ENCODE results near the gene RPL22L1. TPM values are rescaled to one million over a fixed set of nuclear protein-coding genes. Genes with fewer than 3 reads are reported as not detected.

The RPL22L1 gene
- total RNA-seq, 3 donors from 2014 or later (not counting 1 experiment from before 2014, with no cell fraction given), result 41.9 to 53.8 (median 44.8) TPM

DNA sequence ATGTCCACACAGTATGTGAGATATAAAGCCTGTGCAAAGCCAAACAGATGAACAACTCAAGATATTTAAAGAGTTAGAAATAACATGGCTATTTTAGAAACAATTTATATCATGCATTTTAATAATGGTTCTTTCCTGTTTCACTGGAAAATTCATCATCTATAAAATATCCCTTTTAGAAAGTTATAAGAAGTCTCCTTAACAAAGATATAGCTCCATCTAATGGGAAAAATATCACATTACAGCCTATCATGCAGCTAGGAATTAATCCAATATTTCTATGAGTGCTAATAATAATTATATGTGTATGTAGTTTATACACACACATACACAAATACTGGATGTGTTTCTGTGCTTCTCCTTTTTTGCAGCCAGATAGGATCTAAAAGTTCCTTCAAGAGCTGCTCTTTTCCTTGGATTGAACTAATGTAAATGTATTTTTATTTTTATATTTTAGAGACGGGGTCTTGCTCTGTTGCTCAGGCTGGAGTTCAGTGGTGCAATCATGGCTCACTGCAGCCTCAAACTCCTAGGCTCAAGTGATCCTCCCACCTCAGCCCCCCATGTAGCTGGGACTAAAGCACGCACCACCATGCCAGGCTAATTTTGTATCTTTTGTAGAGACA, 21.6 kb downstream of the RPL22L1 start:
- ATAC-seq (no peak), DNase-seq (no peak)
- WGBS (ENCODE audit: insufficient coverage), result 100% methylated on average over 2 of the region's 2 CpGs
- Histone ChIP-seq H3K4me1 (ENCODE audit: control insufficient read depth, insufficient read depth, low read length) (no peaks in the 10 kb centered on the region), H3K27ac (ENCODE audit: low read length) (no peak overlapping the region), H3K27me3 (ENCODE audit: control insufficient read depth, insufficient read depth, low read length) (peaks cover 8% of the 10 kb centered on the region), H3K36me3 (ENCODE audit: control insufficient read depth, insufficient read depth, low read length) (no peaks in the 10 kb centered on the region), H3K9me3 (ENCODE audit: control insufficient read depth, insufficient read depth, low read length) (no peaks in the 10 kb centered on the region), H3K4me3 (ENCODE audit: low read length) (no peak overlapping the region)
- H3K27me3 Mint-ChIP-seq (ENCODE audit: low read depth in 2 of 2), result peaks cover 10 to 23% of the 10 kb centered on the region in 2 donors
- TF ChIP-seq, protein P1, sequence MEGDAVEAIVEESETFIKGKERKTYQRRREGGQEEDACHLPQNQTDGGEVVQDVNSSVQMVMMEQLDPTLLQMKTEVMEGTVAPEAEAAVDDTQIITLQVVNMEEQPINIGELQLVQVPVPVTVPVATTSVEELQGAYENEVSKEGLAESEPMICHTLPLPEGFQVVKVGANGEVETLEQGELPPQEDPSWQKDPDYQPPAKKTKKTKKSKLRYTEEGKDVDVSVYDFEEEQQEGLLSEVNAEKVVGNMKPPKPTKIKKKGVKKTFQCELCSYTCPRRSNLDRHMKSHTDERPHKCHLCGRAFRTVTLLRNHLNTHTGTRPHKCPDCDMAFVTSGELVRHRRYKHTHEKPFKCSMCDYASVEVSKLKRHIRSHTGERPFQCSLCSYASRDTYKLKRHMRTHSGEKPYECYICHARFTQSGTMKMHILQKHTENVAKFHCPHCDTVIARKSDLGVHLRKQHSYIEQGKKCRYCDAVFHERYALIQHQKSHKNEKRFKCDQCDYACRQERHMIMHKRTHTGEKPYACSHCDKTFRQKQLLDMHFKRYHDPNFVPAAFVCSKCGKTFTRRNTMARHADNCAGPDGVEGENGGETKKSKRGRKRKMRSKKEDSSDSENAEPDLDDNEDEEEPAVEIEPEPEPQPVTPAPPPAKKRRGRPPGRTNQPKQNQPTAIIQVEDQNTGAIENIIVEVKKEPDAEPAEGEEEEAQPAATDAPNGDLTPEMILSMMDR (IDR thresholded peaks at IDR 0.05), result peak; percentile 20
- intact Hi-C loops (cut with micrococcal nuclease), result no loop called here
- no peaks in the 10 kb centered on the region for H3K4me1 Mint-ChIP-seq
- no peaks in the 10 kb centered on the region for H3K36me3 Mint-ChIP-seq
- H3K4me3 Mint-ChIP-seq, result no peak overlapping the region
- no peaks in the 10 kb centered on the region for H3K9me3 Mint-ChIP-seq
- no peak overlapping the region for H3K27ac Mint-ChIP-seq

- H3K27me3 Mint-ChIP-seq (ENCODE audit: low read depth in 2 of 2), result peaks cover 18 to 38% of the 10 kb centered on the region in 2 donors
- no peaks in the 10 kb centered on the region for H3K36me3 ChIP-seq (ENCODE audit: control insufficient read depth, insufficient read depth, low read length)
- TF ChIP-seq, protein P1 (IDR thresholded peaks at IDR 0.05), result no peak
- no peaks in the 10 kb centered on the region for H3K36me3 Mint-ChIP-seq
- H3K4me3 Mint-ChIP-seq, result no peak overlapping the region
- intact Hi-C loops (cut with micrococcal nuclease), result no loop called here
- H3K9me3 ChIP-seq (ENCODE audit: control insufficient read depth, insufficient read depth, low read length), result no peaks in the 10 kb centered on the region
- no peaks in the 10 kb centered on the region for H3K4me1 ChIP-seq (ENCODE audit: control insufficient read depth, insufficient read depth, low read length)
- DNase-seq, result no peak
- no peak overlapping the region for H3K27ac ChIP-seq (ENCODE audit: low read length)
- peaks cover 9% of the 10 kb centered on the region for H3K27me3 ChIP-seq (ENCODE audit: control insufficient read depth, insufficient read depth, low read length)
- H3K27ac Mint-ChIP-seq, result no peak overlapping the region
- H3K9me3 Mint-ChIP-seq, result no peaks in the 10 kb centered on the region
- H3K4me3 ChIP-seq (ENCODE audit: low read length), result no peak overlapping the region
- ATAC-seq, result no peak
- no peaks in the 10 kb centered on the region for H3K4me1 Mint-ChIP-seq
Measured at GRCh38 chr3:170844377-170844776, 25.6 kb downstream of the RPL22L1 start.

DNA sequence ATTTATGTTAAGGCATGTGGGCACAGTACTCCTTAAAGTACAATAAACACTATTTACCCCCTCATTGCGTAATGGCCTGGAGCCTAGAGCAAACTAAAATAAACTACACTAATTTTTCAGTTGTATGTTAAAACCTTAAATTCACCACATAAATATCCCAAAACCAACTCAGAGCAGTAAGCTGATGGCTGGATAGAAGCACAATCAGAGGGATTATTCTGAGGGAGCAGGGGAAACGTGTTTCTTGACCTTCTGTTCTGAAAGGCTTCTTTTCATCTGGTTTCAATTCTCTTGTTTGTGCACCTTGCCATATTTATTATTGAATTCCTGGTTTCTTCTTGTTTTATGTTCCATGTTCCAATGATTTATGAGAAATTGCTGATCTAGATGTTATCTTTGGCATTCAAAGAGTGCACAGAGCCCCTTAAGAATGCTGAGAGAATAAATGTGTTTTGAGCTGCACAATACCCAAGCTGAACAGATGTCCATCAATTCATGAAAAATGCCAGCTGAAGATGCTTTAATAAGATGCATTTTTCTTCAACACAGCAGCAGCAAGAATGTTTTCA, 29.6 kb downstream of the RPL22L1 start:
- no peak overlapping the region for H3K27ac Mint-ChIP-seq

More for the DNA sequence above, 29.6 kb downstream of the RPL22L1 start:
- H3K4me1 Mint-ChIP-seq, result no peaks in the 10 kb centered on the region
- TF ChIP-seq, protein P1 (IDR thresholded peaks at IDR 0.05), result no peak
- peaks cover 24 to 31% of the 10 kb centered on the region in 2 donors for H3K27me3 Mint-ChIP-seq (ENCODE audit: low read depth in 2 of 2)
- no peak overlapping the region for H3K4me3 Mint-ChIP-seq
- Histone ChIP-seq H3K36me3 (ENCODE audit: control insufficient read depth, insufficient read depth, low read length) (no peaks in the 10 kb centered on the region), H3K4me3 (ENCODE audit: low read length) (no peak overlapping the region), H3K27me3 (ENCODE audit: control insufficient read depth, insufficient read depth, low read length) (peaks cover 10% of the 10 kb centered on the region), H3K4me1 (ENCODE audit: control insufficient read depth, insufficient read depth, low read length) (no peaks in the 10 kb centered on the region), H3K27ac (ENCODE audit: low read length) (no peak overlapping the region), H3K9me3 (ENCODE audit: control insufficient read depth, insufficient read depth, low read length) (no peaks in the 10 kb centered on the region)
- ATAC-seq, result no peak
- no peaks in the 10 kb centered on the region for H3K36me3 Mint-ChIP-seq
- DNase-seq, result no peak
- WGBS (ENCODE audit: insufficient coverage), result 83% methylated on average over 2 of the region's 2 CpGs
- H3K9me3 Mint-ChIP-seq, result no peaks in the 10 kb centered on the region
- intact Hi-C loops (cut with micrococcal nuclease), result no loop called here

All from natural killer cell (primary cell).